ENCODE data around the gene QSER1.

The QSER1 gene

DNA sequence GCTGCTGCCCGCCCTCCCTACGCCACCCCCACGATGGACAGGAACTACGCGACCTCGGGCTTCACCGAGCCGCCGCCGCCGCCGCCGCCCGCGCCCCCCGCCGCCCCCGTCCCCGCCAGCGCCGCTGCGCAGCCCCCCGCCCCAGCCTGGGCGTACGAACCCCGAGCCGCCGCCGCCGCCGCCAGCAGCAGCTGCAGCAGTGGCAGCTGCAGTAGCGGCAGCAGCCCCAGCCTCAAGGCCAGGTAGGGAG is 407 bp downstream of the QSER1 start:
- H3K9me3 ChIP-seq (ENCODE audit: insufficient read depth, low read depth, low read length) = no peaks in the 10 kb centered on the region
- H3K36me3 ChIP-seq (ENCODE audit: control insufficient read depth in 1 of 2, insufficient read depth in 2 of 2, low read length in 2 of 2) = no peaks in the 10 kb centered on the region
- no CpG with 5 or more reads among the region's 32 CpGs for WGBS (ENCODE audit: extremely low coverage, insufficient coverage, insufficient read length)
- peak overlapping the region; percentile 94 for H3K27ac ChIP-seq (ENCODE audit: low read depth, low read length)
- peak overlapping the region; percentile 95 for H2BK5ac ChIP-seq (ENCODE audit: low read depth, low read length, poor library complexity)
- peak overlapping the region; percentile 77 for H4K8ac ChIP-seq (ENCODE audit: low read depth, low read length)
- H3K4me2 ChIP-seq (ENCODE audit: low read length) = peak overlapping the region; percentile 76
- no peak for DNase-seq
- peaks cover 15% of the 10 kb centered on the region for H3K79me1 ChIP-seq (ENCODE audit: low read length)
- H3K23ac ChIP-seq (ENCODE audit: low read length) = no peak overlapping the region
- H2AFZ ChIP-seq (ENCODE audit: insufficient read depth, low read length, poor library complexity) = peak overlapping the region; percentile 43
- peak overlapping the region; percentile 85 for H3K14ac ChIP-seq (ENCODE audit: low read length)
- no peaks in the 10 kb centered on the region for H3K27me3 ChIP-seq (ENCODE audit: insufficient read depth, low read length)
- H2AK5ac ChIP-seq (ENCODE audit: low read length) = peak overlapping the region; percentile 75
- peaks cover 12% of the 10 kb centered on the region for H3K79me2 ChIP-seq (ENCODE audit: control insufficient read depth, insufficient read depth, low read length, poor library complexity)
- peak overlapping the region; percentile 87 for H2BK120ac ChIP-seq (ENCODE audit: insufficient read depth, low read length, poor library complexity)
- H3K4me3 ChIP-seq (ENCODE audit: low read depth, low read length) = peak overlapping the region; percentile 93
- H2BK12ac ChIP-seq (ENCODE audit: low read length) = peak overlapping the region; percentile 28
- peak overlapping the region; percentile 88 for H3K18ac ChIP-seq (ENCODE audit: low read length)
- peak overlapping the region; percentile 93 for H4K91ac ChIP-seq (ENCODE audit: low read depth, low read length)
- no peaks in the 10 kb centered on the region for H3K4me1 ChIP-seq (ENCODE audit: control insufficient read depth in 1 of 2, insufficient read depth in 2 of 2, low read length in 2 of 2)
- H3K9ac ChIP-seq (ENCODE audit: low read length) = peak overlapping the region; percentile 90
- peak overlapping the region; percentile 71 for H3K4ac ChIP-seq (ENCODE audit: low read depth, low read length)
- peak overlapping the region; percentile 21 for H4K12ac ChIP-seq (ENCODE audit: low read depth, low read length)

GRCh38 chr11:32893343-32894148 is 935 bp downstream of the QSER1 start:
- Histone ChIP-seq H3K18ac (ENCODE audit: low read length) (peak overlapping the region; percentile 88), H3K79me2 (ENCODE audit: control insufficient read depth, insufficient read depth, low read length, poor library complexity) (peaks cover 15% of the 10 kb centered on the region), H3K4ac (ENCODE audit: low read depth, low read length) (peak overlapping the region; percentile 71), H2BK5ac (ENCODE audit: low read depth, low read length, poor library complexity) (peak overlapping the region; percentile 95), H4K8ac (ENCODE audit: low read depth, low read length) (peak overlapping the region; percentile 77), H3K9me3 (ENCODE audit: insufficient read depth, low read depth, low read length) (no peaks in the 10 kb centered on the region), H3K14ac (ENCODE audit: low read length) (peak overlapping the region; percentile 85), H4K12ac (ENCODE audit: low read depth, low read length) (peak overlapping the region; percentile 21), H3K79me1 (ENCODE audit: low read length) (peaks cover 15% of the 10 kb centered on the region), H2AFZ (ENCODE audit: insufficient read depth, low read length, poor library complexity) (peak overlapping the region; percentile 43), H2AK5ac (ENCODE audit: low read length) (peak overlapping the region; percentile 75), H2BK120ac (ENCODE audit: insufficient read depth, low read length, poor library complexity) (peak overlapping the region; percentile 87), H4K91ac (ENCODE audit: low read depth, low read length) (peak overlapping the region; percentile 93), H3K4me2 (ENCODE audit: low read length) (peak overlapping the region; percentile 76), H3K23ac (ENCODE audit: low read length) (no peak overlapping the region), H2BK12ac (ENCODE audit: low read length) (peak overlapping the region; percentile 28), H3K9ac (ENCODE audit: low read length) (peak overlapping the region; percentile 90), H3K36me3 (ENCODE audit: control insufficient read depth in 1 of 2, insufficient read depth in 2 of 2, low read length in 2 of 2) (peaks cover 2 to 3% of the 10 kb centered on the region in 2 experiments), H3K27me3 (ENCODE audit: insufficient read depth, low read length) (no peaks in the 10 kb centered on the region), H3K4me1 (ENCODE audit: control insufficient read depth in 1 of 2, insufficient read depth in 2 of 2, low read length in 2 of 2) (no peaks in the 10 kb centered on the region), H3K4me3 (ENCODE audit: low read depth, low read length) (peak overlapping the region; percentile 93), H3K27ac (ENCODE audit: low read depth, low read length) (peak overlapping the region; percentile 94)
- WGBS (ENCODE audit: extremely low coverage, insufficient coverage, insufficient read length) = no CpG with 5 or more reads among the region's 66 CpGs
- peak; percentile 31 to 50 for DNase-seq

GRCh38 chr11:32894149-32894827 is 1.7 kb downstream of the QSER1 start:
- Histone ChIP-seq H3K79me1 (ENCODE audit: low read length) (peaks cover 15% of the 10 kb centered on the region), H3K36me3 (ENCODE audit: control insufficient read depth in 1 of 2, insufficient read depth in 2 of 2, low read length in 2 of 2) (peaks cover 2 to 5% of the 10 kb centered on the region in 2 experiments), H4K91ac (ENCODE audit: low read depth, low read length) (no peak overlapping the region), H3K14ac (ENCODE audit: low read length) (no peak overlapping the region), H3K27me3 (ENCODE audit: insufficient read depth, low read length) (no peaks in the 10 kb centered on the region), H3K4ac (ENCODE audit: low read depth, low read length) (peak overlapping the region; percentile 71), H4K12ac (ENCODE audit: low read depth, low read length) (no peak overlapping the region), H2AFZ (ENCODE audit: insufficient read depth, low read length, poor library complexity) (no peak overlapping the region), H2BK120ac (ENCODE audit: insufficient read depth, low read length, poor library complexity) (no peak overlapping the region), H2AK5ac (ENCODE audit: low read length) (no peak overlapping the region), H3K4me2 (ENCODE audit: low read length) (peak overlapping the region; percentile 76), H3K79me2 (ENCODE audit: control insufficient read depth, insufficient read depth, low read length, poor library complexity) (peaks cover 15% of the 10 kb centered on the region), H3K4me3 (ENCODE audit: low read depth, low read length) (peak overlapping the region; percentile 93), H3K23ac (ENCODE audit: low read length) (no peak overlapping the region), H2BK5ac (ENCODE audit: low read depth, low read length, poor library complexity) (peak overlapping the region; percentile 8), H3K27ac (ENCODE audit: low read depth, low read length) (no peak overlapping the region), H3K9me3 (ENCODE audit: insufficient read depth, low read depth, low read length) (no peaks in the 10 kb centered on the region), H3K9ac (ENCODE audit: low read length) (peak overlapping the region; percentile 51), H3K18ac (ENCODE audit: low read length) (no peak overlapping the region), H3K4me1 (ENCODE audit: control insufficient read depth in 1 of 2, insufficient read depth in 2 of 2, low read length in 2 of 2) (no peaks in the 10 kb centered on the region), H4K8ac (ENCODE audit: low read depth, low read length) (no peak overlapping the region), H2BK12ac (ENCODE audit: low read length) (no peak overlapping the region)
- DNase-seq = peak; percentile 46 to 67
- no CpG with 5 or more reads among the region's 14 CpGs for WGBS (ENCODE audit: extremely low coverage, insufficient coverage, insufficient read length)

DNA sequence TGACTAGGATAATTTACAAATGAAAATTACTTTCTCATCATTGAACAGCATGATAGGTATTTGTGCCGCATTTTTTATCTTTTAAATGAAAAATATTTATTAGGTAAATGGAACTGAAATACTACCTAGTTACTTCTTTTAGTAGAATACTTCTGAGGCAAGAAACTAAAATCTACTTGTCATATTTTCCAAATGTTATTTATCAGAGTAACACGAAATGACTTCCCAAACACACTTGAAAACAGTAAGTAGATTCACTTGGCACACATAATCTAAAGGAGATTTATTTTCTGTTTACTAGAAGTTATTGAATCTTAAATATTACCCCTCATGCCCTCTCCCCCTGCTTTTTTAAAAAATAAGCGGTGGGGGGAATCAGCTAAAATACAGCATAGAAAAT is 2.3 kb downstream of the QSER1 start:
- no peak overlapping the region for H3K23ac ChIP-seq (ENCODE audit: low read length)
- no CpG with 5 or more reads among the region's 3 CpGs for WGBS (ENCODE audit: extremely low coverage, insufficient coverage, insufficient read length)
- H3K9ac ChIP-seq (ENCODE audit: low read length) = no peak overlapping the region
- no peak overlapping the region for H3K4me3 ChIP-seq (ENCODE audit: low read depth, low read length)
- H3K79me2 ChIP-seq (ENCODE audit: control insufficient read depth, insufficient read depth, low read length, poor library complexity) = peaks cover 15% of the 10 kb centered on the region
- H4K12ac ChIP-seq (ENCODE audit: low read depth, low read length) = no peak overlapping the region
- no peaks in the 10 kb centered on the region for H3K9me3 ChIP-seq (ENCODE audit: insufficient read depth, low read depth, low read length)
- H3K27me3 ChIP-seq (ENCODE audit: insufficient read depth, low read length) = no peaks in the 10 kb centered on the region
- no peak overlapping the region for H2BK12ac ChIP-seq (ENCODE audit: low read length)
- H3K4me2 ChIP-seq (ENCODE audit: low read length) = no peak overlapping the region
- no peak overlapping the region for H4K8ac ChIP-seq (ENCODE audit: low read depth, low read length)
- no peak overlapping the region for H2AFZ ChIP-seq (ENCODE audit: insufficient read depth, low read length, poor library complexity)
- no peak overlapping the region for H3K14ac ChIP-seq (ENCODE audit: low read length)
- H3K4me1 ChIP-seq (ENCODE audit: control insufficient read depth in 1 of 2, insufficient read depth in 2 of 2, low read length in 2 of 2) = no peaks in the 10 kb centered on the region
- H3K4ac ChIP-seq (ENCODE audit: low read depth, low read length) = peak overlapping the region; percentile 80
- H2BK5ac ChIP-seq (ENCODE audit: low read depth, low read length, poor library complexity) = no peak overlapping the region
- H3K79me1 ChIP-seq (ENCODE audit: low read length) = peaks cover 15% of the 10 kb centered on the region
- H2AK5ac ChIP-seq (ENCODE audit: low read length) = no peak overlapping the region
- no peak overlapping the region for H3K27ac ChIP-seq (ENCODE audit: low read depth, low read length)
- no peak overlapping the region for H3K18ac ChIP-seq (ENCODE audit: low read length)
- no peak overlapping the region for H4K91ac ChIP-seq (ENCODE audit: low read depth, low read length)
- no peak for DNase-seq
- peaks cover 2 to 5% of the 10 kb centered on the region in 2 experiments for H3K36me3 ChIP-seq (ENCODE audit: control insufficient read depth in 1 of 2, insufficient read depth in 2 of 2, low read length in 2 of 2)
- no peak overlapping the region for H2BK120ac ChIP-seq (ENCODE audit: insufficient read depth, low read length, poor library complexity)
